Erythroblast (primary cell): ENCODE data around the gene VSIG8.

Experiments used
- GATA1 ChIP-seq: IDR thresholded peaks from 2 replicates; pipeline ENCODE4 v1.6.1; 2011; ENCODE audit warnings: low read depth, mild to moderate bottlenecking, control low read depth, low read length, moderate library complexity
- POLR2A ChIP-seq: IDR thresholded peaks from 2 replicates; pipeline ENCODE4 v1.6.1; 2011; ENCODE audit warnings: mild to moderate bottlenecking, low read length

GRCh38 chr1:159826441-159827101 is 35.9 kb downstream of the VSIG8 start, which contains the start of gene SLAMF8:
- TF ChIP-seq POLR2A, result no peak
- TF ChIP-seq GATA1, result no peak
